Adrenal gland (tissue), 12 donors: ENCODE measurements around the gene COMMD8. TPM values are rescaled to one million over a fixed set of nuclear protein-coding genes. Genes with fewer than 3 reads are reported as not detected.
A peak's percentile ranks its signal among the peaks of the same experiment; 100 is the strongest.

ENCODE experiments used
- DNase-seq, 7 donors: peaks; one replicate each; pipeline ENCODE4 v3.0.0-alpha.2; 2019 to 2020
- H3K27ac ChIP-seq, 5 donors: fragments of 200-600 bp; sonication (generic) in 4 of 5; 1 replicate in 3 of 5; 2 replicates in 2 of 5; pipeline versions ENCODE4 v1.5.1 to v1.8.0; 2016 to 2020; ENCODE audit warnings: mild to moderate bottlenecking in 1 of 5
- H3K27me3 ChIP-seq: fragments of 200-600 bp; 2 replicates; pipeline ENCODE4 v1.8.0; 2021
- H3K36me3 ChIP-seq, 2 donors: fragments of 200-600 bp; replicated peaks in 1 of 2; 1 replicate in 1 of 2; 2 replicates in 1 of 2; pipeline versions ENCODE4 v1.5.1 to v1.8.0; 2018 to 2022
- H3K4me1 ChIP-seq, 2 donors: fragments of 200-600 bp; replicated peaks in 1 of 2; 1 replicate in 1 of 2; 2 replicates in 1 of 2; pipeline versions ENCODE4 v1.5.1 to v1.8.0; 2018 to 2021
- H3K4me3 ChIP-seq, 4 donors: fragments of 200-600 bp; sonication (generic) in 3 of 4; one replicate each; pipeline ENCODE4 v1.5.1; 2016 to 2018
- H3K9me3 ChIP-seq, 3 donors: fragments of 200-600 bp; sonication (generic) in 1 of 3; replicated peaks in 1 of 3; 1 replicate in 2 of 3; 2 replicates in 1 of 3; pipeline versions ENCODE4 v1.5.1 to v1.8.0; 2016 to 2021
- POLR2A ChIP-seq, 2 donors: fragments of 450-650 bp; IDR thresholded peaks; one replicate each; pipeline ENCODE4 v1.6.1; 2017; ENCODE audit warnings: antibody characterized with exemption in 2 of 2, mild to moderate bottlenecking in 2 of 2, moderate library complexity in 1 of 2
- WGBS, 4 donors: extraction: QIAGEN DNeasy Blood & Tissue Kit in 2 of 4; methylation state at CpG; one replicate each; pipeline versions ENCODE4 v1.1.5 to v1.1.7; 2013 to 2017; 5-methylcytosine and 5-hydroxymethylcytosine counted together
- intact Hi-C, 2 donors: fragments of 100-400 bp; cut with DNase I; formaldehyde crosslinking; loops; one replicate each; pipeline versions ENCODE4 v1.14.1 to v1.15.0; 2022 to 2023
- polyA plus RNA-seq, 3 donors: library from polyadenylated mRNA; stranded (reverse); fragments of 200-250 nt in 2 of 3; fragments of 350-450 nt in 1 of 3; fragmentation: Illumina TruSeq in 1 of 3; extraction: RNeasy Lipid Tissue Mini Kit (QIAGEN cat#74804) in 1 of 3; gene quantifications; one replicate each; pipeline ENCODE4 v1.2.3, GENCODE V29; 2013 to 2014
- total RNA-seq, 9 donors: library from RNA; depleted of rRNA in 4 of 9; stranded (reverse); fragments of >200 nt in 4 of 9; fragments of 120-200 nt in 1 of 9; fragmentation: NEBNext Ultra II Directional in 1 of 9; extraction: Animal tissue kit (Norgen Biotek cat#: 25700) in 1 of 9; gene quantifications; one replicate each; pipeline versions ENCODE4 v1.1.0 to v1.2.4, GENCODE V29; 2013 to 2023
- TF ChIP-seq, protein P1 (sequence below), 6 experiments: fragments of 450-650 bp in 4 of 6; fragments of 200-600 bp in 2 of 6; sonication (generic) in 1 of 6; IDR thresholded peaks; 1 replicate in 5 of 6; 2 replicates in 1 of 6; pipeline versions ENCODE4 v1.5.1 to v1.8.0; 2016 to 2021; ENCODE audit warnings: antibody characterized with exemption in 6 of 6, mild to moderate bottlenecking in 2 of 6, moderate library complexity in 1 of 6
- donor health status: healthy with polysubstance abuse.
- donor health status: Bipolar disorder and iron deficiency.
- donor health status: DM: yes; HTN: yes; CAD: no.
- donor health status: DM: no; HTN: no; CAD: no.
- donor health status: DM: no; HTN: no; CAD: no.
- donor health status: DM: yes; HTN: yes; CAD: no.

The COMMD8 gene
- total and polyA plus RNA-seq, 12 donors, result 6.3 to 33.2 (median 16.1) TPM

DNA sequence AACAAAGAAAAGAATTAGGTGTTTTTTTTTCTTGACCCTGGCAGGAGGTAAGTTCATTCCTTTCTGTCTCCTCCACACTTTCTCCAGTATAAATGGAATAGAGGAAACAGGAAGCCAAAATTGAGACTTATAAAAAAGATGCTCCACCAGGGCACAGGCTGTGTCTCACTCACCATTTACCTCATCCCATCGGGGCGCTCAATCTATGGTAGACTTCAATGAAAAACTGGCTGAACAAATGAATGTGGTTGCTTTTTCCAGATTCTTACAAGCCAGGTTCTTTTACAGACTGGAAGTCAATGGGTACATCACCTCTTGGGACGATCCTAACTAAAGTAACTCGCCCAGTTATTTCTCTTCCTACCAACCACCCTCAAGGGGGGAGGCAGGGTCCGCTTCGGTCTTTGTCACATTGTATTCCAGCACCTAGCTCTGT lies 685 bp downstream of the COMMD8 start:
- DNase-seq, result no peak
- Histone ChIP-seq H3K9me3 (peaks cover 0 to 6% (median 0%) of the 10 kb centered on the region in 3 donors), H3K4me3 (peak overlapping the region; percentile 48 to 95 (median 84)), H3K4me1 (peaks cover 0 to 11% of the 10 kb centered on the region in 2 donors), H3K36me3 (no peaks in the 10 kb centered on the region), H3K27ac (peak overlapping the region in 3 of 5 donors; percentile 61 to 86 (median 79)), H3K27me3 (no peaks in the 10 kb centered on the region)
- intact Hi-C loops, result no loop called here
- no peak for TF ChIP-seq POLR2A (IDR thresholded peaks at IDR 0.05)
- TF ChIP-seq, protein P1, sequence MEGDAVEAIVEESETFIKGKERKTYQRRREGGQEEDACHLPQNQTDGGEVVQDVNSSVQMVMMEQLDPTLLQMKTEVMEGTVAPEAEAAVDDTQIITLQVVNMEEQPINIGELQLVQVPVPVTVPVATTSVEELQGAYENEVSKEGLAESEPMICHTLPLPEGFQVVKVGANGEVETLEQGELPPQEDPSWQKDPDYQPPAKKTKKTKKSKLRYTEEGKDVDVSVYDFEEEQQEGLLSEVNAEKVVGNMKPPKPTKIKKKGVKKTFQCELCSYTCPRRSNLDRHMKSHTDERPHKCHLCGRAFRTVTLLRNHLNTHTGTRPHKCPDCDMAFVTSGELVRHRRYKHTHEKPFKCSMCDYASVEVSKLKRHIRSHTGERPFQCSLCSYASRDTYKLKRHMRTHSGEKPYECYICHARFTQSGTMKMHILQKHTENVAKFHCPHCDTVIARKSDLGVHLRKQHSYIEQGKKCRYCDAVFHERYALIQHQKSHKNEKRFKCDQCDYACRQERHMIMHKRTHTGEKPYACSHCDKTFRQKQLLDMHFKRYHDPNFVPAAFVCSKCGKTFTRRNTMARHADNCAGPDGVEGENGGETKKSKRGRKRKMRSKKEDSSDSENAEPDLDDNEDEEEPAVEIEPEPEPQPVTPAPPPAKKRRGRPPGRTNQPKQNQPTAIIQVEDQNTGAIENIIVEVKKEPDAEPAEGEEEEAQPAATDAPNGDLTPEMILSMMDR (IDR thresholded peaks at IDR 0.05), result no peak
- WGBS, 4 donors, result 5 to 10% (median 6%) methylated on average over 6 of the region's 6 CpGs

DNA sequence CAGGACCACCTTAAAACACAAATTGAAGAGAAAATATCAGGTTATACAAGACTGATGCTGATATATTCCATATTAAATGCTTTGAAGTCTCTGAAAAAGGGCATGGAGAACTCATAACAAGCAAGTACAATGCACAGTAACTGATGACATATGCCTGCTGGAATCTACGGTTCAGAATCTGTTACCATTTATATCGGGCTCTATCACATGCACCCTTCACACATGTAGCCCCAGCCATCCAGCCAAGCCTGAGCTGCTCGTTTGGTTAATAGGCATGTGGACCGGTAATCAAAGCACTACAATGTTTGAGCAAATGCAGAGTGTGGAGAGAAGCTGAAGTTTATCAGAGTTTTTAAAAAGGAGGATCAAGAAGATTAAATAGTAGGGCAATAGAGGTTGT lies 11.8 kb downstream of the COMMD8 start:
- no peaks in the 10 kb centered on the region for H3K9me3 ChIP-seq
- H3K27me3 ChIP-seq, result no peaks in the 10 kb centered on the region
- H3K36me3 ChIP-seq, result no peaks in the 10 kb centered on the region
- H3K27ac ChIP-seq, result no peak overlapping the region
- 61 to 88% (median 82%) methylated on average over 4 of the region's 4 CpGs for WGBS, 4 donors
- no peaks in the 10 kb centered on the region for H3K4me1 ChIP-seq
- no peak for DNase-seq
- intact Hi-C loops, result no loop called here
- no peak overlapping the region for H3K4me3 ChIP-seq
- TF ChIP-seq, protein P1 (IDR thresholded peaks at IDR 0.05), result no peak
- no peak for TF ChIP-seq POLR2A (IDR thresholded peaks at IDR 0.05)

DNA sequence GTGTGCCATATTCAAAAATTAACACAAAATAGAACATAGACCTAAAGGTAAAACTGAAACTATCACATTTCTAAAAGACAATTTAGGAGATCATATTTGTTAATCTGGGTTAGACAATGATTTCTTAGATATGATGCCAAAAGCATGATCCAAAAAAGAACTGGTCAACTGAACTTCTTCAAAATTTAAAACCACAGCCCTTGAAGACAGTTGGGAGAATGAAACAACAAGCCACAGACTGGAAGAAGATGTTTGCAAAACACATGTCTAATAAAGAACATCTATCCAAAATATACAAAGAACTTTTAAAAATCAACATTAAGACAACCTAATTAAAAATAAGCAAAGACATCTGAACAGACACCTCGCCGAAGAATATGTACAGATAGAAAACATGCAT lies 19.5 kb downstream of the COMMD8 start:
- DNase-seq, result no peak
- no peaks in the 10 kb centered on the region for H3K9me3 ChIP-seq
- WGBS, 4 donors, result 92 to 96% (median 95%) methylated on average over 2 of the region's 2 CpGs
- no peak overlapping the region for H3K4me3 ChIP-seq
- intact Hi-C loops, result no loop called here
- no peaks in the 10 kb centered on the region for H3K4me1 ChIP-seq
- no peaks in the 10 kb centered on the region for H3K27me3 ChIP-seq
- no peaks in the 10 kb centered on the region for H3K36me3 ChIP-seq
- no peak for TF ChIP-seq POLR2A (IDR thresholded peaks at IDR 0.05)
- TF ChIP-seq, protein P1 (IDR thresholded peaks at IDR 0.05), result no peak
- H3K27ac ChIP-seq, result no peak overlapping the region

DNA sequence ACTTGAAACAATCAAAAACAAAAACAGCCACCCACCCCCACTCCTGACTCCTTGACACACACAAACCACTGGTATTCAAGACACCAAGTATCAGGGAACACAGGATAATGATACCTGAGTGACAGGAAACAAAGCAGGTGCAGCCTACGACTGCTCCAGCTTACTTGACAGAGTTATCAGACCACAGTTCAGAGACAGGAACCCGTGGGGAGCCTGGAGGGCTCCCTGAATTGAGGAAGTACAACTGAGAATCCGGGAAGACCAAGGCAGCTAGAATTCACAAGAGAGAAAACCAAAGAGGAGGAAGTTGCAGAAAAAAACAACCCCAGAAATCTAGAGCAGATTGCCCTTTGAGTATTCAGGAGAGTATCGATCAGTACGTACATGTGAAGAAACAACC lies 20.5 kb downstream of the COMMD8 start:
- DNase-seq, result peak in 3 of 7 donors; percentile 7 to 19 (median 18)
- H3K27me3 ChIP-seq, result no peaks in the 10 kb centered on the region
- no peak overlapping the region for H3K27ac ChIP-seq
- TF ChIP-seq, protein P1 (IDR thresholded peaks at IDR 0.05), result no peak
- H3K9me3 ChIP-seq, result no peaks in the 10 kb centered on the region
- intact Hi-C loops, result no loop called here
- no peaks in the 10 kb centered on the region for H3K4me1 ChIP-seq
- 72 to 84% (median 76%) methylated on average over 5 of the region's 5 CpGs for WGBS, 4 donors
- H3K4me3 ChIP-seq, result no peak overlapping the region
- H3K36me3 ChIP-seq, result no peaks in the 10 kb centered on the region
